GM12873 (cell line): Measurements from ENCODE around the gene LPIN1.

Source experiments
- TF ChIP-seq, protein P1 (sequence below): IDR thresholded peaks from 2 replicates; pipeline ENCODE4 v1.5.1; 2012; ENCODE audit warnings: low read depth, mild to moderate bottlenecking, moderate library complexity, low read length, control low read depth; ENCODE audit not compliant: insufficient read depth; ENCODE audit errors: missing control alignments

LPIN1 gene

DNA sequence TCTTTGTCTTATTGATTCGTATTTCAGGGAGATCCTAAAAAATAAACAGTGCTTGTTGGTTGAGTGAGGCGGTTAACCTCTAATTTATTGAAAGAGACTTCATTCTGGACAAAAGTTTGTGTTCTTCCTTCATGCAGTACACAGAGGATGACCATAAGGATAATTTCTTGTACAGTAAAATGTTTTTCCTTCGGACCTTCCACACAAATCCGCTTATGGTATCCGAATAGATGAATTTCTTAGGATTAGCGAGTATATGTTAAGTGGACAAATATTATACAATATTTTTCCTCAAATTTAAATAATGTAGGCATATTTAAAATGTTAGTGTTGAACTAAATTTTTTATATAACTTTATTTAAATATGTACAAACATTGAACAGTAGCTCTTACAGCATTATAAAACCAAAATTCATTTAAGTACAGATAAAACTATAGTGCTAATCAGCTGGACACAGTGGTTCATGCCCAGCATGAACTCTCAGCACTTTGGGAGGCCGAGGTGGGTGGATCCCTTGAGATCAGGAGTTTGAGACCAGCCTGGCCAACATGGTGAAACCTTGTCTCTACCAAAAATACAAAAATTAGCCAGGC lies 84.4 kb downstream of the LPIN1 start:
- TF ChIP-seq, protein P1, sequence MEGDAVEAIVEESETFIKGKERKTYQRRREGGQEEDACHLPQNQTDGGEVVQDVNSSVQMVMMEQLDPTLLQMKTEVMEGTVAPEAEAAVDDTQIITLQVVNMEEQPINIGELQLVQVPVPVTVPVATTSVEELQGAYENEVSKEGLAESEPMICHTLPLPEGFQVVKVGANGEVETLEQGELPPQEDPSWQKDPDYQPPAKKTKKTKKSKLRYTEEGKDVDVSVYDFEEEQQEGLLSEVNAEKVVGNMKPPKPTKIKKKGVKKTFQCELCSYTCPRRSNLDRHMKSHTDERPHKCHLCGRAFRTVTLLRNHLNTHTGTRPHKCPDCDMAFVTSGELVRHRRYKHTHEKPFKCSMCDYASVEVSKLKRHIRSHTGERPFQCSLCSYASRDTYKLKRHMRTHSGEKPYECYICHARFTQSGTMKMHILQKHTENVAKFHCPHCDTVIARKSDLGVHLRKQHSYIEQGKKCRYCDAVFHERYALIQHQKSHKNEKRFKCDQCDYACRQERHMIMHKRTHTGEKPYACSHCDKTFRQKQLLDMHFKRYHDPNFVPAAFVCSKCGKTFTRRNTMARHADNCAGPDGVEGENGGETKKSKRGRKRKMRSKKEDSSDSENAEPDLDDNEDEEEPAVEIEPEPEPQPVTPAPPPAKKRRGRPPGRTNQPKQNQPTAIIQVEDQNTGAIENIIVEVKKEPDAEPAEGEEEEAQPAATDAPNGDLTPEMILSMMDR = no peak

DNA sequence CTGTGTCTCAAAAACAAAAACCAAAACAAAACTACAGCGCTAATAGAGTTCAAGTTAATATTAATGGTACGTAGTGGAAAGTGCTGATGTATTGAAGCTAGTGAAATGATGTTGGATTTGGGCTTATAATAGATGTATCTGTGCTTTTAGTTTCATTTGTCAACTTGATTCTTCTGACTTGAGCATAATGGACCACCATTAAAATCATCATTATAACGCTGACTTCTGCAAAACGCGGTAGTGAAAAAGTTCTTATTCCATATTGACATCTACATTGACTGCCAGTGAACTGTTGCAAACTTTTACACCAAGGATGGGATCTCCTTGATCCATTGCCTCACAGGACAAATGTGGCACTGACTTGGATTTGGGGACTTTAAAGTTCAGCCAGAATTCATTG lies 85.0 kb downstream of the LPIN1 start:
- TF ChIP-seq, protein P1 = no peak

DNA sequence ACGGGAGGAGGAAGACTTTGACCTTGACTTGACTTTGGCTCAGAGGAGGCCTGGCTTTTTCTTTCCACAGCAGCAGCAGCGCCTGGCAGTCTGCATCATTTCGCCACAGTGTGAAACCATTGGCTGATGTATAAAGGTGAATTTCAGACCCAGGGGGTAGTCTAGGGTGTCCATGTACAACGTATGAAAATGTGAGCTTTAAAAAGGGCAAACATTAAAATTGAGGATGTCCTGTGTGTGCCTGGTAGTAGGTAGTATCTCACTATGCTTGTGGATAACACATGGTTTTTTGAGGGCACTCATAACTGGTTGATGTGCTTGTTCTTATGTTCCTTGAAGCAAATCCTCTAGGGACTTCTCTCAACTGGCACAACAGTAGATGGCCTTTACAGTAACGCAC lies 86.1 kb downstream of the LPIN1 start:
- TF ChIP-seq, protein P1 = no peak

DNA sequence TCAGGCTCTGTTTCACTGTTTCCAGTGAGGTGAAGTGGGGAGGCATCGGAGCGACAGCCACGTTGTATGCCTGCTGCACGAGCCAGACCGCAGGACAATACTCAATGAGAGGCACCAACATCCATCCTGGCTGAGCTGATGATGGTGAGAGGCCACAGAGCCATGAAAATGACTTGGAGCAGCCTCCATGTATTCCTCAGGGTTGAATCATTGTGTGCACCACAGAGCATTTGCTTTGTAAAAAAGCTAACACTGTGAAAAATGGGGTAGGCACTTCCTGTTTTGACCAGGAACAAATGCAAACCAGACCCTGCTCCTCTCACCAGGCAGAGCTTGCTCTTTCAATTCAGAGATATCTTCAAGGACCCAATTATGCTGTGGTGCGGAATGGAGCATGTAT lies 87.2 kb downstream of the LPIN1 start:
- TF ChIP-seq, protein P1 = no peak

DNA sequence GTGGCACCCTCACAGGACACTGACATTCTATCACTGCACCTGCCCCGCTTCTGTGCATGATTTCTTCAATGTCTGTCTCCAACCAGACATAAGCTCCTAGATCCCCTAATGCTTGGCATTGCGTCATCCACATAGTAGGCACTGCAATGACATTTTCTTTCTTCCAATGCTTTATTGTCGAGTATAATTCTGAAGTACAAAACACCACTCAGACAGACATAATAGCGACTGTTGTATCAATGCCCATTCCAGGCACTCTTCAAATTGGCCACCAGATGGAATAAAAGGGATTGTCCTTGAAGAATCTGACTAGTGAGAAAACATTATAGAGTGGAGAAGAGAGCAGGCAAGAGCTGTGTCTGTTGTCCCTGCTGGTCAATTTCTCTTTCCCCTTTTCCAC lies 89.0 kb downstream of the LPIN1 start:
- TF ChIP-seq, protein P1 = no peak

DNA sequence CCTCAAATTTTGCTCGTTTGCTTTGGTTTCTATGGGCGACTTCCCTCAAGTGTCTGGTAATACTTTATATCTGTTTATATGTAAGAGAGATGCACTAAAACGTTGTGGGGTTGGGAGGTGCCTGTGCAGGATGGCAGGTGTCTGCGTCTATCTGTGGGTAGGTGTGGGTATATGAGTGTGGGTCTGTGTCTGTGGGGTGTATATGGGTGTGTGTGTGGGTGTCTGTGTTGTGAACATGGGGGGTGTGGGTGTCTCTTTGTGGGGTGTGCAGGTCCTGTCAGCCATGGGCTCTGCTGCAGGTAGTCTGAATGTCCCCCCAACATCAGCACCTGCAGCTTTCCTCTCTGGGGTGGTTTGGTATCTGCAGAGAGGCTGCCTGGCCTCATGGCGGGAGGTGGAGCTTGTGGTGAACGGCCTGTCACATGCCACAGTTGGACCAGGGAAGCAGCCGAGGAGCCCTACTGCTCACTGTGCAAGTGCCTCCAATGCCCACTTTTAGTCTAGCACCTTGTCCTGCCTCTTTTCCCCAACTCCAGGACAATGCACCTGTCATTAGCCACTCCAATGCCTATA lies 90.3 kb downstream of the LPIN1 start:
- TF ChIP-seq, protein P1 = no peak

DNA sequence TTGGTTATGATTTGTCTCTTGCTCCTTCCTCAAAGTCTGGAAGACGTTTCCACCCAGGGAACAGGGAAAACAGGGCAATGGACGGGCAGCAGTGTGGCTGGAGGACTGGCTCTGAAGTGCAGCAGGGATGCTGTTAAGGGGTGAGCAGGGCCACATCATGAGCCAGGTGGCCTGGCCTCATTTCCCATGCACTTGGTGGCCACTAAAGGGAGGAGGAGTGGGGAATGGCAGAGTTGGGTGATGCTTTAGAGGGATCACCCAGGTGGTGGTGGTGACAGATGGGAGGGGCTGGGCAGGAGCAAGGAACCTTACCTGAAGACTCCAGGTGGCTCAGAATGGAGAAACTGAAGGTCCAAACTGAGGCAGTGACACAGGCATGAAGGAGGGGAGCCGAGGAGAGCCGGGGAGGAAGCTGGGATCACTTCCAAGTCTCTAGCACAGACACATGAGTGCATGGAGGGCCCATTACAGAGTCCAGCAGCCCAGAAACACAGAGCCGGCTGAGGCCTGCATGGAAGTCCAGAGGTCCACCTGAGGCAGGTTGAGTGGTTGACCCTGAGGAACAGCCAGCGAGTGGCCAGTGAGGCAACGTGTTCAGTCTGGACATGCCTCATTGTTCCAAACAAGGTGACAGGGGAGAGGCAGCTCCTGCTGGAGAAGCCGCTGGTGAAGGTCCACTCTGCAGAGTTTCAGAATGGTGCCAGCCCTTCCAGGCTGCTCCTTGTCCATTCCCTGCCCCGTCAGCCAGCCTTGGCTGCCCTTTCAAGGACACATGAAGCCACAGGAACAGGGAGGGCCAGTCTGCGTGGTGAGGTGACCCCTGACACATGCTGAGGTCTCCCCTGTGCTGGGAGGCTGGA lies 91.7 kb downstream of the LPIN1 start:
- TF ChIP-seq, protein P1 = no peak
